ENCODE results near the gene SEMA6A. TPM values are rescaled to one million over a fixed set of nuclear protein-coding genes. Genes with fewer than 3 reads are reported as not detected.

SEMA6A gene
- total and polyA plus RNA-seq, 10 of the 15 experiments (the other 5 are each of a cell fraction or from before 2014, with no cell fraction given), result 0.16 to 10.2 (median 1.1) TPM

DNA sequence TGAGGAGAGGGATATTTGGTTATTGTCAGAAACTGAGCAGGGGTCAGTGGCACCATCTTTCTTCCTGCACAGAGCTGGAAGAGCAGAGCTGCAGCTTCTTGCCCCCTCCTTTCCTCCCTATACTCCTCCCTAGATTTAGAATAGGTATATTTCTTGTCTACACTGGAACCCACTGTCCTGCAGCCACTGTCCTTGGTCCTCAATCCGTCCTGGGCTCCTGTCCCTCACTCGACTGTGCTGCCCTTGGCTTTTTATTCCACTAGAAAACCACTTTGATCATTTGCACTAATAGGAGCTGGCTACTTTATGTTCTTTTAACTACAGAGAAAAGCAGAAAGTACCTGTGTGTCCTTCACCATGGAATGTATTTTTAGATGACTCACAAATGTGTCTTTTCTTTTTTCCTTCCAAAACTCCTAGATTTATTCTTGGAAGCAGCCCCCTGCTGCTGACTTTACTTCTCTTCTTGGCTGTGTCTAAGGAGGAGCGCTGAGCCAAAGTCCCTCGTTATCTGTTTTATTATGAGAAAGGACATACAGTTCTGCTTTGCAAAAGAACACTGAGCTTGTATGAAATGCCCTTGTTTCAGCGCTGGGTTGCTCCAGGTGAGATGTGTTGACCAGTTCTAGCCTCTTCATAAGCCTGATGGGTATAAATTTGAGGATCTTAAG, 150.9 kb downstream of the SEMA6A start (continued):
- TF ChIP-seq PRDM15 (CRISPR knock-in tag; IDR thresholded peaks at IDR 0.05) (no peak), KDM1A (IDR thresholded peaks at IDR 0.05; ENCODE audit: borderline replicate concordance) (no peak), KAT2A (conservative IDR thresholded peaks at IDR 0.05; ENCODE audit: control insufficient read depth, low read depth, low read length) (no peak), SUZ12 (IDR thresholded peaks at IDR 0.05; ENCODE audit: unreplicated experiment) (no peak)

GRCh38 chr5:116423141-116423540, 151.5 kb downstream of the SEMA6A start:
- in situ Hi-C loops (cut with MboI) (no loop called here), intact Hi-C loops (cut with micrococcal nuclease; ENCODE audit: unreplicated experiment) (no loop called here)
- no peaks in the 10 kb centered on the region for H3K36me3 ChIP-seq (ENCODE audit: control insufficient read depth in 2 of 2, insufficient read depth in 2 of 2, low read length in 1 of 2)
- H3K4me2 ChIP-seq (ENCODE audit: control insufficient read depth, insufficient read depth), result no peak overlapping the region
- FAIRE-seq (no peak), ATAC-seq (no peak), DNase-seq (ENCODE audit: low read depth, low spot score) (no peak)
- TF ChIP-seq TARDBP (IDR thresholded peaks at IDR 0.05; ENCODE audit: borderline replicate concordance), result no peak
- H2AFZ ChIP-seq (ENCODE audit: control insufficient read depth, low read depth, low read length), result no peak overlapping the region
- H4K20me1 ChIP-seq (ENCODE audit: control insufficient read depth, insufficient read depth), result no peaks in the 10 kb centered on the region
- no peaks in the 10 kb centered on the region for H3K4me1 ChIP-seq (ENCODE audit: control insufficient read depth, insufficient read depth, low read length)
- RAD21 ChIA-PET (ENCODE audit: unreplicated experiment), result no interaction called here
- POLR2A ChIA-PET, result interaction anchor here (0.6 kb wide), 1 partner anchor 14 kb away, joined by 3 read pairs; no protein-coding TSS in a partner anchor
- SMC1A ChIA-PET (ENCODE audit: uncharacterized antibody, unreplicated experiment), result interaction anchor here (0.5 to 1.5 kb wide), 5 partner anchors 10 to 161 kb away, joined by 3 to 7 read pairs (median 4); no protein-coding TSS in a partner anchor
- no peaks in the 10 kb centered on the region for H3K9me3 ChIP-seq (replicated peaks; ENCODE audit: control insufficient read depth, insufficient read depth, low read length)
- BruUV-seq (replicated peaks), result no TSS peak
- H3K9ac ChIP-seq (ENCODE audit: control insufficient read depth, insufficient read depth, low read length), result no peak overlapping the region
- no peak overlapping the region for H3K4me3 ChIP-seq
- no peaks in the 10 kb centered on the region for H3K27me3 ChIP-seq (replicated peaks in 1 of 2; ENCODE audit: control insufficient read depth in 2 of 2, insufficient read depth in 2 of 2, low read length in 1 of 2)
- no peak overlapping the region for H3K27ac ChIP-seq (ENCODE audit: control insufficient read depth, insufficient read depth)
- CTCF ChIA-PET, result interaction anchor here (1.2 kb wide), 1 partner anchor 9 kb away, joined by 3 read pairs; no protein-coding TSS in a partner anchor
- no peaks in the 10 kb centered on the region for H3K79me2 ChIP-seq (ENCODE audit: control insufficient read depth, insufficient read depth, low read length)
